Measurements from ENCODE around the gene IDI1. TPM values are rescaled to one million over a fixed set of nuclear protein-coding genes. Genes with fewer than 3 reads are reported as not detected.

Gene IDI1
- 40.8 and 44.7 TPM in 2 replicates for total RNA-seq (2021)
- long read RNA-seq, transcript IDI1-201 (5 exons, 2,301 nt), result major isoform, 582 of 750 reads
- long read RNA-seq, transcript IDI1-205 (4 exons, 1,066 nt), result minor isoform, 117 of 750 reads
- long read RNA-seq, partial matches to known transcripts, result 38 of 750 reads
- long read RNA-seq, other reads (novel, unspliced or antisense), result 12 of 750 reads

DNA sequence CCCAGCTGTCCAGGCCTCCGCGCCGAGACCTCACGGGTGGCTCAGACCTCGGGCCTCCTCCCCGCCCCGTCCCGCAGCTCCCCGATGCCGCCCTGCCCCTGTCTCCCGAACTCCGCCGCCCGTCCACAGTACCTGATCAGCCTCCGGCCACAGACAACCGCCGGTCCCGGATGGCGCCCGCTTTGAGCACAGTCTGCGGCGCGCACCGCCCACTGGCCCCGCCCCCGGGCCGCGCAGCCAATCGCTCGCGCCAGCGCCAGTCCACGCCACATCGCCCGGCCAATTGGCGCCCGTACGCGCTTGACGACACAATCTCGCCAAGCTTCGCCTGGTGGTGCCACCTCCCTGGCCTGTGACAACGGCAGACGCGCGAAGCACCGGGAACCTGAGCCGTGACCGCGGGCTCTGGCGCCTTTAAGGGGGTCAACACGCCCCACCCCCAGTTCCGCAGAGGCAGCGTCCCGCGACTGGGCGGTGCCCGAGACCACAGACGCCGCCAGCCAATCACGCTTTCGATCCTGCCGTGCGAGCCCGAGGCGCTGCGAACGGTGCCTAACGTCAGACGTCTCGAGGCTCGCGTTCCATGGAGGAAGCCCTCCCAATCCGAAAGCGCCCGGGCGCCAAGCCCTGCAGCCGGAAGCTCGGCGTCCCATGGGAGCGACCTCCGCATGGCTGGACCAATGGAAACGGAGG lies at the start of gene IDI1:
IDI1 (minus strand) TSS at position 388 of the 693 bp plus-strand sequence; CDS start at position 272, 116 bp downstream.
- Histone ChIP-seq H3K27me3 (ENCODE audit: insufficient read depth, low read length) (no peaks in the 10 kb centered on the region), H3K23me2 (ENCODE audit: insufficient read length, low read depth, low read length, poor library complexity, severe bottlenecking) (peaks cover 5% of the 10 kb centered on the region), H3K4ac (ENCODE audit: low read depth, low read length) (no peak within 1 kb of the TSS), H3K4me2 (ENCODE audit: insufficient read depth, insufficient read length, low read length) (peak within 1 kb of the TSS; percentile 51), H3K27ac (ENCODE audit: insufficient read length, low read depth, low read length) (peak within 1 kb of the TSS; percentile 59), H2BK12ac (ENCODE audit: insufficient read length, low read depth, low read length) (no peak within 1 kb of the TSS), H3K4me1 (ENCODE audit: insufficient read depth, low read length) (peaks cover 3% of the 10 kb centered on the region; the same call in 1 of the 2 replicates), H2BK20ac (ENCODE audit: low read depth, low read length, poor library complexity, severe bottlenecking) (no peak within 1 kb of the TSS), H3K79me2 (ENCODE audit: insufficient read depth, low read length) (peaks cover 33% of the 10 kb centered on the region), H3K56ac (ENCODE audit: insufficient read length, low read depth, low read length) (no peak within 1 kb of the TSS), H2BK15ac (ENCODE audit: low read depth, low read length) (no peak within 1 kb of the TSS), H4K20me1 (ENCODE audit: control insufficient read depth, insufficient read depth, insufficient read length) (no peaks in the 10 kb centered on the region), H3K18ac (ENCODE audit: insufficient read length, low read depth, low read length) (peak within 1 kb of the TSS; percentile 78), H4K8ac (replicated peaks; ENCODE audit: insufficient read length, low read depth, low read length) (no peak within 1 kb of the TSS), H2AFZ (ENCODE audit: low read length) (no peak within 1 kb of the TSS), H3K23ac (ENCODE audit: insufficient read length, low read depth, low read length) (no peak within 1 kb of the TSS), H3T11ph (ENCODE audit: low read length) (no peak within 1 kb of the TSS), H3K9ac (ENCODE audit: extremely low read depth, insufficient read length, low read length) (peak within 1 kb of the TSS; percentile 73), H2AK5ac (ENCODE audit: insufficient read length, low read length) (no peak within 1 kb of the TSS), H3K9me3 (ENCODE audit: control insufficient read depth, low read depth, low read length) (no peaks in the 10 kb centered on the region), H4K5ac (ENCODE audit: insufficient read length, low read depth, low read length) (peak within 1 kb of the TSS; percentile 4), H3K14ac (ENCODE audit: insufficient read depth, low read length) (peak within 1 kb of the TSS; percentile 91; the same call in 1 of the 2 replicates), H3K79me1 (ENCODE audit: insufficient read depth, low read depth, low read length, poor library complexity, severe bottlenecking) (peaks cover 2% of the 10 kb centered on the region), H2BK120ac (ENCODE audit: low read depth, low read length, poor library complexity, severe bottlenecking) (no peak within 1 kb of the TSS), H4K91ac (ENCODE audit: insufficient read length, low read depth, low read length) (no peak within 1 kb of the TSS), H2BK5ac (ENCODE audit: insufficient read length, low read length) (peak within 1 kb of the TSS; percentile 2)
- no peaks in the 10 kb centered on the region; a peak in 2 of 5 replicates for H3K9me3 Mint-ChIP-seq
- peak within 1 kb of the TSS; percentile 93 to 96 for H3K4me3 Mint-ChIP-seq
- WGBS (ENCODE audit: extremely low coverage, insufficient read length, low lambda C conversion rate), result no CpG with 5 or more reads among the region's 83 CpGs
- peak; percentile 99 for DNase-seq
- H3K36me3 Mint-ChIP-seq (ENCODE audit: insufficient read depth in 1 of 3, low read depth in 3 of 3), result peaks cover 22 to 52% (median 49%) of the 10 kb centered on the region in 3 experiments
- H3K4me1 Mint-ChIP-seq, result peaks cover 34 to 37% of the 10 kb centered on the region in 2 experiments
- H3K27ac Mint-ChIP-seq, result peak within 1 kb of the TSS; percentile 98 to 100 (median 99)
- no peaks in the 10 kb centered on the region for H3K27me3 Mint-ChIP-seq (ENCODE audit: low read depth)
- TF ChIP-seq, protein P1, sequence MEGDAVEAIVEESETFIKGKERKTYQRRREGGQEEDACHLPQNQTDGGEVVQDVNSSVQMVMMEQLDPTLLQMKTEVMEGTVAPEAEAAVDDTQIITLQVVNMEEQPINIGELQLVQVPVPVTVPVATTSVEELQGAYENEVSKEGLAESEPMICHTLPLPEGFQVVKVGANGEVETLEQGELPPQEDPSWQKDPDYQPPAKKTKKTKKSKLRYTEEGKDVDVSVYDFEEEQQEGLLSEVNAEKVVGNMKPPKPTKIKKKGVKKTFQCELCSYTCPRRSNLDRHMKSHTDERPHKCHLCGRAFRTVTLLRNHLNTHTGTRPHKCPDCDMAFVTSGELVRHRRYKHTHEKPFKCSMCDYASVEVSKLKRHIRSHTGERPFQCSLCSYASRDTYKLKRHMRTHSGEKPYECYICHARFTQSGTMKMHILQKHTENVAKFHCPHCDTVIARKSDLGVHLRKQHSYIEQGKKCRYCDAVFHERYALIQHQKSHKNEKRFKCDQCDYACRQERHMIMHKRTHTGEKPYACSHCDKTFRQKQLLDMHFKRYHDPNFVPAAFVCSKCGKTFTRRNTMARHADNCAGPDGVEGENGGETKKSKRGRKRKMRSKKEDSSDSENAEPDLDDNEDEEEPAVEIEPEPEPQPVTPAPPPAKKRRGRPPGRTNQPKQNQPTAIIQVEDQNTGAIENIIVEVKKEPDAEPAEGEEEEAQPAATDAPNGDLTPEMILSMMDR (conservative IDR thresholded peaks at IDR 0.05), result no peak

Data from H9 (cell line).